Progenitor cell of endocrine pancreas (in vitro differentiated cells): Measurements from ENCODE around the gene GALK2. TPM values are rescaled to one million over a fixed set of nuclear protein-coding genes. Genes with fewer than 3 reads are reported as not detected.
"Not testable (repeated sequence)": the region's sequence is repeated elsewhere in the genome, so short reads cannot be mapped to it uniquely, and the experiment has no call there.

Experiments
- DNase-seq: peaks from one replicate; pipeline ENCODE4 v3.0.0; 2021; ENCODE audit warnings: low spot score; ENCODE audit not compliant: unreplicated experiment
- H3K27ac Mint-ChIP-seq: 2 replicates; pipeline ENCODE4 v1.8.0; 2021; ENCODE audit warnings: mild to moderate bottlenecking, moderate library complexity, mixed read lengths
- H3K27me3 Mint-ChIP-seq: 2 replicates; pipeline ENCODE4 v1.8.0; 2021; ENCODE audit warnings: mixed read lengths
- H3K36me3 Mint-ChIP-seq: 2 replicates; pipeline ENCODE4 v1.8.0; 2022; ENCODE audit warnings: mixed read lengths; ENCODE audit not compliant: insufficient read depth
- H3K4me1 Mint-ChIP-seq: 2 replicates; pipeline ENCODE4 v1.8.0; 2021; ENCODE audit warnings: low read depth, mixed read lengths
- H3K4me3 Mint-ChIP-seq: 2 replicates; pipeline ENCODE4 v1.8.0; 2021; ENCODE audit warnings: low read depth, mild to moderate bottlenecking, moderate library complexity, mixed read lengths
- H3K9me3 Mint-ChIP-seq: 2 replicates; pipeline ENCODE4 v1.8.0; 2021; ENCODE audit warnings: low read depth, mixed read lengths
- CTCF ChIP-seq: fragments of 200-600 bp; sonication (generic); IDR thresholded peaks from one replicate; pipeline ENCODE4 v1.5.0; 2021; ENCODE audit warnings: antibody characterized with exemption, mild to moderate bottlenecking; ENCODE audit not compliant: unreplicated experiment
- total RNA-seq: library from RNA; stranded (reverse); gene quantifications from 2 replicates; pipeline ENCODE4 v1.2.1, GENCODE V29; 2021

The GALK2 gene
- total RNA-seq, 1 donor from 2014 or later: 21.1 TPM

GRCh38 chr15:49330166-49330565 lies 160.1 kb downstream of the GALK2 start:
- Mint-ChIP-seq H3K4me1 (no peaks in the 10 kb centered on the region), H3K4me3 (no peak overlapping the region), H3K27ac (no peak overlapping the region), H3K27me3 (no peaks in the 10 kb centered on the region), H3K9me3 (no peaks in the 10 kb centered on the region), H3K36me3 (peaks cover 6% of the 10 kb centered on the region)
- no peak for DNase-seq
- no peak for TF ChIP-seq CTCF

GRCh38 chr15:49331442-49331841 lies 161.4 kb downstream of the GALK2 start:
- Mint-ChIP-seq H3K9me3 (no peaks in the 10 kb centered on the region), H3K36me3 (peaks cover 6% of the 10 kb centered on the region), H3K27me3 (no peaks in the 10 kb centered on the region), H3K4me1 (no peaks in the 10 kb centered on the region), H3K4me3 (no peak overlapping the region), H3K27ac (no peak overlapping the region)
- no peak for DNase-seq
- no peak for TF ChIP-seq CTCF

GRCh38 chr15:49331951-49332350 lies 161.9 kb downstream of the GALK2 start:
- TF ChIP-seq CTCF: no peak
- no peak overlapping the region for H3K27ac Mint-ChIP-seq
- H3K4me3 Mint-ChIP-seq: no peak overlapping the region
- no peak for DNase-seq
- H3K27me3 Mint-ChIP-seq: no peaks in the 10 kb centered on the region
- no peaks in the 10 kb centered on the region for H3K9me3 Mint-ChIP-seq
- H3K36me3 Mint-ChIP-seq: peaks cover 6% of the 10 kb centered on the region
- no peaks in the 10 kb centered on the region for H3K4me1 Mint-ChIP-seq

DNA sequence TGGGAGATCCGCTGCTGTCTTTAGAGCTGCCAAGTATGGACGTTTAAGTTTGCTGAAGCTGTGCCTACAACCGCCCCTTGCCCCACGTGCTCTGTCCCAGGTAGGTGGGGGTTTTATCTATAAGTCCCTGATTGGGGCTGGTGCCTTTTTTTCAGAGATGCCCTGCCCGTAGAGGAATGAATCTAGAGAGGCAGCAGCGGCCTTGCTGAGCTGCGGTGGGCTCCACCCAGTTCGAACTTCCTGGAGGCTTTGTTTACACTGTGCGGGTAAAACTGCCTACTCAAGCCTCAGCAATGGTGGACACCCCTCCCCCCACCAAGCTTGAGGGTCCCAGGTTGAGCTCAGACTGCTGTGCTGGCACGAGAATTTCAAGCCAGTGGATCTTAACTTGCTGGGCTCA lies 169.6 kb downstream of the GALK2 start:
- Mint-ChIP-seq H3K36me3 (peaks cover 14% of the 10 kb centered on the region), H3K4me1 (peaks cover 4% of the 10 kb centered on the region), H3K27ac (no peak overlapping the region), H3K4me3 (no peak overlapping the region), H3K27me3 (no peaks in the 10 kb centered on the region), H3K9me3 (peaks cover 26% of the 10 kb centered on the region)
- no peak for DNase-seq
- no peak for TF ChIP-seq CTCF

GRCh38 chr15:49343546-49343945 lies 173.5 kb downstream of the GALK2 start:
- Mint-ChIP-seq H3K27ac (no peak overlapping the region), H3K27me3 (no peaks in the 10 kb centered on the region), H3K36me3 (peaks cover 16% of the 10 kb centered on the region), H3K9me3 (peaks cover 24% of the 10 kb centered on the region), H3K4me1 (peaks cover 10% of the 10 kb centered on the region), H3K4me3 (no peak overlapping the region)
- TF ChIP-seq CTCF: no peak
- DNase-seq: no peak

DNA sequence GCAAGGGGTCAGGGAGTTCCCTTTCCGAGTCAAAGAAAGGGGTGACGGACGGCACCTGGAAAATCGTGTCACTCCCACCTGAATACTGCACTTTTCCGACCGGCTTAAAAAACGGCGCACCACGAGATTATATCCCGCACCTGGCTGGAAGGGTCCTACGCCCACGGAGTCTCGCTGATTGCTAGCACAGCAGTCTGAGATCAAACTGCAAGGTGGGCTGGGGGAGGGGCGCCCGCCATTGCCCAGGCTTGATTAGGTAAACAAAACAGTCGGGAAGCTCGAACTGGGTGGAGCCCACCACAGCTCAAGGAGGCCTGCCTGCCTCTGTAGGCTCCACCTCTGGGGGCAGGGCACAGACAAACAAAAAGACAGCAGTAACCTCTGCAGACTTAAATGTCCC lies 184.4 kb downstream of the GALK2 start:
- not testable (repeated sequence) for H3K36me3 Mint-ChIP-seq, H3K4me3 Mint-ChIP-seq, H3K9me3 Mint-ChIP-seq, H3K4me1 Mint-ChIP-seq, H3K27ac Mint-ChIP-seq, H3K27me3 Mint-ChIP-seq, DNase-seq
